ENCODE data around the gene AGK.

The AGK gene

GRCh38 chr7:141610671-141611070, 59.5 kb downstream of the AGK start:
- Histone ChIP-seq H3K9me3 (ENCODE audit: control insufficient read depth, low read length) (no peaks in the 10 kb centered on the region), H3K27me3 (ENCODE audit: control insufficient read depth, insufficient read depth, low read length, poor library complexity, severe bottlenecking) (no peaks in the 10 kb centered on the region), H3K4me3 (ENCODE audit: insufficient read depth, low read depth, low read length) (no peak overlapping the region), H3K27ac (ENCODE audit: insufficient read depth, low read depth, low read length, poor library complexity, severe bottlenecking) (no peak overlapping the region), H3K36me3 (ENCODE audit: control insufficient read depth, insufficient read depth, low read length) (peaks cover 16% of the 10 kb centered on the region), H3K4me1 (ENCODE audit: control insufficient read depth, insufficient read depth, low read length) (no peaks in the 10 kb centered on the region)
- WGBS, 2 experiments, result 100% methylated on average over 1 of the region's 1 CpG; no CpG with 5 or more reads in 1 of the 2 experiments

- H3K27ac ChIP-seq (ENCODE audit: insufficient read depth, low read depth, low read length, poor library complexity, severe bottlenecking), result no peak overlapping the region
- no peaks in the 10 kb centered on the region for H3K9me3 ChIP-seq (ENCODE audit: control insufficient read depth, low read length)
- no peak overlapping the region for H3K4me3 ChIP-seq (ENCODE audit: insufficient read depth, low read depth, low read length)
- peaks cover 16% of the 10 kb centered on the region for H3K36me3 ChIP-seq (ENCODE audit: control insufficient read depth, insufficient read depth, low read length)
- no peaks in the 10 kb centered on the region for H3K4me1 ChIP-seq (ENCODE audit: control insufficient read depth, insufficient read depth, low read length)
- H3K27me3 ChIP-seq (ENCODE audit: control insufficient read depth, insufficient read depth, low read length, poor library complexity, severe bottlenecking), result no peaks in the 10 kb centered on the region
Observed at GRCh38 chr7:141612861-141613260, 61.7 kb downstream of the AGK start.

- no peaks in the 10 kb centered on the region for H3K27me3 ChIP-seq (ENCODE audit: control insufficient read depth, insufficient read depth, low read length, poor library complexity, severe bottlenecking)
- no peaks in the 10 kb centered on the region for H3K4me1 ChIP-seq (ENCODE audit: control insufficient read depth, insufficient read depth, low read length)
- no peaks in the 10 kb centered on the region for H3K9me3 ChIP-seq (ENCODE audit: control insufficient read depth, low read length)
- H3K27ac ChIP-seq (ENCODE audit: insufficient read depth, low read depth, low read length, poor library complexity, severe bottlenecking), result no peak overlapping the region
- H3K36me3 ChIP-seq (ENCODE audit: control insufficient read depth, insufficient read depth, low read length), result peaks cover 3% of the 10 kb centered on the region
- no peak overlapping the region for H3K4me3 ChIP-seq (ENCODE audit: insufficient read depth, low read depth, low read length)
Observed at GRCh38 chr7:141617280-141617679, 66.1 kb downstream of the AGK start.

GRCh38 chr7:141619745-141620144, 68.5 kb downstream of the AGK start:
- Histone ChIP-seq H3K9me3 (ENCODE audit: control insufficient read depth, low read length) (no peaks in the 10 kb centered on the region), H3K27me3 (ENCODE audit: control insufficient read depth, insufficient read depth, low read length, poor library complexity, severe bottlenecking) (no peaks in the 10 kb centered on the region), H3K27ac (ENCODE audit: insufficient read depth, low read depth, low read length, poor library complexity, severe bottlenecking) (no peak overlapping the region), H3K36me3 (ENCODE audit: control insufficient read depth, insufficient read depth, low read length) (peaks cover 8% of the 10 kb centered on the region), H3K4me3 (ENCODE audit: insufficient read depth, low read depth, low read length) (no peak overlapping the region), H3K4me1 (ENCODE audit: control insufficient read depth, insufficient read depth, low read length) (no peaks in the 10 kb centered on the region)
- WGBS, 2 experiments, result 91 to 93% methylated on average over 2 to 4 of the region's 4 CpGs

GRCh38 chr7:141624763-141625162, 73.6 kb downstream of the AGK start:
- no peak overlapping the region for H3K27ac ChIP-seq (ENCODE audit: insufficient read depth, low read depth, low read length, poor library complexity, severe bottlenecking)
- WGBS, 2 experiments, result 92 to 100% methylated on average over 1 of the region's 1 CpG
- no peaks in the 10 kb centered on the region for H3K27me3 ChIP-seq (ENCODE audit: control insufficient read depth, insufficient read depth, low read length, poor library complexity, severe bottlenecking)
- H3K9me3 ChIP-seq (ENCODE audit: control insufficient read depth, low read length), result no peaks in the 10 kb centered on the region
- no peak overlapping the region for H3K4me3 ChIP-seq (ENCODE audit: insufficient read depth, low read depth, low read length)
- H3K36me3 ChIP-seq (ENCODE audit: control insufficient read depth, insufficient read depth, low read length), result peaks cover 8% of the 10 kb centered on the region
- no peaks in the 10 kb centered on the region for H3K4me1 ChIP-seq (ENCODE audit: control insufficient read depth, insufficient read depth, low read length)

GRCh38 chr7:141630621-141631020, 79.4 kb downstream of the AGK start:
- Histone ChIP-seq H3K4me1 (ENCODE audit: control insufficient read depth, insufficient read depth, low read length) (no peaks in the 10 kb centered on the region), H3K27me3 (ENCODE audit: control insufficient read depth, insufficient read depth, low read length, poor library complexity, severe bottlenecking) (no peaks in the 10 kb centered on the region), H3K4me3 (ENCODE audit: insufficient read depth, low read depth, low read length) (no peak overlapping the region), H3K9me3 (ENCODE audit: control insufficient read depth, low read length) (no peaks in the 10 kb centered on the region), H3K36me3 (ENCODE audit: control insufficient read depth, insufficient read depth, low read length) (no peaks in the 10 kb centered on the region), H3K27ac (ENCODE audit: insufficient read depth, low read depth, low read length, poor library complexity, severe bottlenecking) (no peak overlapping the region)
- WGBS, 2 experiments, result 96 to 100% methylated on average over 4 of the region's 4 CpGs

GRCh38 chr7:141631525-141631924, 80.3 kb downstream of the AGK start:
- WGBS, 2 experiments, result 89 to 95% methylated on average over 2 of the region's 2 CpGs
- Histone ChIP-seq H3K9me3 (ENCODE audit: control insufficient read depth, low read length) (no peaks in the 10 kb centered on the region), H3K4me3 (ENCODE audit: insufficient read depth, low read depth, low read length) (no peak overlapping the region), H3K27me3 (ENCODE audit: control insufficient read depth, insufficient read depth, low read length, poor library complexity, severe bottlenecking) (no peaks in the 10 kb centered on the region), H3K27ac (ENCODE audit: insufficient read depth, low read depth, low read length, poor library complexity, severe bottlenecking) (no peak overlapping the region), H3K4me1 (ENCODE audit: control insufficient read depth, insufficient read depth, low read length) (no peaks in the 10 kb centered on the region), H3K36me3 (ENCODE audit: control insufficient read depth, insufficient read depth, low read length) (no peaks in the 10 kb centered on the region)

GRCh38 chr7:141634065-141634464, 82.9 kb downstream of the AGK start:
- Histone ChIP-seq H3K27ac (ENCODE audit: insufficient read depth, low read depth, low read length, poor library complexity, severe bottlenecking) (no peak overlapping the region), H3K4me1 (ENCODE audit: control insufficient read depth, insufficient read depth, low read length) (no peaks in the 10 kb centered on the region), H3K36me3 (ENCODE audit: control insufficient read depth, insufficient read depth, low read length) (no peaks in the 10 kb centered on the region), H3K27me3 (ENCODE audit: control insufficient read depth, insufficient read depth, low read length, poor library complexity, severe bottlenecking) (no peaks in the 10 kb centered on the region), H3K4me3 (ENCODE audit: insufficient read depth, low read depth, low read length) (no peak overlapping the region), H3K9me3 (ENCODE audit: control insufficient read depth, low read length) (no peaks in the 10 kb centered on the region)
- 93 to 95% methylated on average over 5 of the region's 5 CpGs for WGBS, 2 experiments

- Histone ChIP-seq H3K4me3 (ENCODE audit: insufficient read depth, low read depth, low read length) (no peak overlapping the region), H3K36me3 (ENCODE audit: control insufficient read depth, insufficient read depth, low read length) (peaks cover under 1% of the 10 kb centered on the region), H3K9me3 (ENCODE audit: control insufficient read depth, low read length) (no peaks in the 10 kb centered on the region), H3K27me3 (ENCODE audit: control insufficient read depth, insufficient read depth, low read length, poor library complexity, severe bottlenecking) (no peaks in the 10 kb centered on the region), H3K4me1 (ENCODE audit: control insufficient read depth, insufficient read depth, low read length) (no peaks in the 10 kb centered on the region), H3K27ac (ENCODE audit: insufficient read depth, low read depth, low read length, poor library complexity, severe bottlenecking) (no peak overlapping the region)
- 88 to 100% methylated on average over 1 to 3 of the region's 3 CpGs for WGBS, 2 experiments
Observed at GRCh38 chr7:141636053-141636452, 84.8 kb downstream of the AGK start.

GRCh38 chr7:141640239-141640840, 89.1 kb downstream of the AGK start:
- Histone ChIP-seq H3K27ac (ENCODE audit: insufficient read depth, low read depth, low read length, poor library complexity, severe bottlenecking) (no peak overlapping the region), H3K4me1 (ENCODE audit: control insufficient read depth, insufficient read depth, low read length) (no peaks in the 10 kb centered on the region), H3K27me3 (ENCODE audit: control insufficient read depth, insufficient read depth, low read length, poor library complexity, severe bottlenecking) (no peaks in the 10 kb centered on the region), H3K9me3 (ENCODE audit: control insufficient read depth, low read length) (no peaks in the 10 kb centered on the region), H3K36me3 (ENCODE audit: control insufficient read depth, insufficient read depth, low read length) (peaks cover 6% of the 10 kb centered on the region), H3K4me3 (ENCODE audit: insufficient read depth, low read depth, low read length) (no peak overlapping the region)
- WGBS, 2 experiments, result 90 to 96% methylated on average over 2 of the region's 2 CpGs

GRCh38 chr7:141641876-141642275, 90.7 kb downstream of the AGK start:
- WGBS, 2 experiments, result 94% methylated on average over 2 of the region's 3 CpGs; no CpG with 5 or more reads in 1 of the 2 experiments
- Histone ChIP-seq H3K27ac (ENCODE audit: insufficient read depth, low read depth, low read length, poor library complexity, severe bottlenecking) (no peak overlapping the region), H3K9me3 (ENCODE audit: control insufficient read depth, low read length) (no peaks in the 10 kb centered on the region), H3K4me1 (ENCODE audit: control insufficient read depth, insufficient read depth, low read length) (no peaks in the 10 kb centered on the region), H3K36me3 (ENCODE audit: control insufficient read depth, insufficient read depth, low read length) (peaks cover 6% of the 10 kb centered on the region), H3K27me3 (ENCODE audit: control insufficient read depth, insufficient read depth, low read length, poor library complexity, severe bottlenecking) (no peaks in the 10 kb centered on the region), H3K4me3 (ENCODE audit: insufficient read depth, low read depth, low read length) (no peak overlapping the region)

Measured in ectodermal cell (in vitro differentiated cells).